IMR-90 (cell line): ENCODE results near the gene ESPL1. TPM values are rescaled to one million over a fixed set of nuclear protein-coding genes. Genes with fewer than 3 reads are reported as not detected.
A peak's percentile ranks its signal among the peaks of the same experiment; 100 is the strongest.

Experiments used
- ATAC-seq: fragments of 200-7000 bp; cut with Tn5 transposase; 2 replicates; pipeline ENCODE4 v1.9.1; 2020; ENCODE audit warnings: low read depth, mild to moderate bottlenecking, moderate library complexity
- BruUV-seq: library from RNA; stranded (reverse); fragments of 400-500 nt; replicated peaks from 2 replicates; lab custom pipeline; 2021; lab: Mats Ljungman, UMichigan
- CTCF ChIA-PET: fragments of 300-600 bp; formaldehyde crosslinking; extraction: SDS; loops from one replicate; lab custom pipeline; 2021; ENCODE audit warnings: antibody characterized with exemption; lab: Yijun Ruan, JAX
- POLR2A ChIA-PET: fragments of 300-600 bp; sonication (Branson Sonifier 250); formaldehyde crosslinking; loops from one replicate; lab custom pipeline; 2022; ENCODE audit warnings: antibody characterized with exemption; ENCODE audit not compliant: unreplicated experiment; lab: Charles Lee
- DNase-seq: peaks from one replicate; pipeline ENCODE4 v3.0.0; 2013
- H2AFZ ChIP-seq: replicated peaks from 2 replicates; pipeline ENCODE3; 2013; ENCODE audit warnings: low read length, mild to moderate bottlenecking; ENCODE audit not compliant: poor library complexity
- H2AK5ac ChIP-seq: 2 replicates; pipeline ENCODE4 v1.6.1; 2013; ENCODE audit warnings: low read depth, low read length, inconsistent platforms
- H2AK9ac ChIP-seq: replicated peaks from 2 replicates; pipeline ENCODE3; 2013; ENCODE audit warnings: mild to moderate bottlenecking, low read depth, low read length, moderate library complexity; ENCODE audit not compliant: poor library complexity
- H2BK120ac ChIP-seq: 2 replicates; pipeline ENCODE4 v1.6.1; 2013; ENCODE audit warnings: low read depth, low read length, inconsistent platforms
- H2BK15ac ChIP-seq: 3 replicates; pipeline ENCODE4 v1.6.1; 2013; ENCODE audit warnings: low read depth, low read length, inconsistent platforms
- H2BK20ac ChIP-seq: 2 replicates; pipeline ENCODE4 v1.6.1; 2013; ENCODE audit warnings: low read depth, mild to moderate bottlenecking, inconsistent platforms, low read length, moderate library complexity
- H2BK5ac ChIP-seq: 2 replicates; pipeline ENCODE4 v1.6.1; 2013; ENCODE audit warnings: mild to moderate bottlenecking, low read depth, low read length, inconsistent platforms; ENCODE audit not compliant: poor library complexity, severe bottlenecking
- H3K14ac ChIP-seq: replicated peaks from 2 replicates; pipeline ENCODE4 v1.6.1; 2013; ENCODE audit warnings: low read depth, low read length, inconsistent platforms
- H3K18ac ChIP-seq: 2 replicates; pipeline ENCODE4 v1.6.1; 2013; ENCODE audit warnings: low read depth, low read length, control low read depth
- H3K23ac ChIP-seq: 2 replicates; pipeline ENCODE4 v1.6.1; 2013; ENCODE audit warnings: low read depth, low read length, inconsistent platforms
- H3K27ac ChIP-seq: 2 replicates; pipeline ENCODE4 v1.5.1; 2013; ENCODE audit warnings: mild to moderate bottlenecking, control low read depth, low read length; ENCODE audit not compliant: insufficient read depth
- H3K27me3 ChIP-seq: 2 replicates; pipeline ENCODE4 v1.6.1; 2013; ENCODE audit warnings: low read length; ENCODE audit not compliant: control insufficient read depth, insufficient read depth
- H3K36me3 ChIP-seq: 2 replicates; pipeline ENCODE4 v1.6.1; 2013; ENCODE audit warnings: low read length, mixed read lengths; ENCODE audit not compliant: control insufficient read depth, insufficient read depth
- H3K4ac ChIP-seq: 2 replicates; pipeline ENCODE4 v1.6.1; 2013; ENCODE audit warnings: low read depth, low read length, inconsistent platforms
- H3K4me1 ChIP-seq: 2 replicates; pipeline ENCODE4 v1.6.1; 2013; ENCODE audit warnings: low read length, mixed read lengths; ENCODE audit not compliant: control insufficient read depth, insufficient read depth
- H3K4me2 ChIP-seq: 2 replicates; pipeline ENCODE4 v1.6.1; 2013; ENCODE audit warnings: low read depth, mild to moderate bottlenecking, control low read depth, low read length, moderate library complexity
- H3K4me3 ChIP-seq: 2 replicates; pipeline ENCODE4 v1.5.1; 2013; ENCODE audit warnings: low read depth, mild to moderate bottlenecking, control low read depth, low read length, moderate library complexity; ENCODE audit not compliant: insufficient read depth
- H3K56ac ChIP-seq: 2 replicates; pipeline ENCODE4 v1.6.1; 2013; ENCODE audit warnings: low read length, inconsistent platforms; ENCODE audit not compliant: insufficient read depth; ENCODE audit errors: extremely low read depth
- H3K79me1 ChIP-seq, 2 experiments: 2 replicates each; pipeline ENCODE4 v1.6.1; 2013; ENCODE audit warnings: low read length in 2 of 2, inconsistent platforms in 1 of 2, low read depth in 1 of 2
- H3K9ac ChIP-seq: 2 replicates; pipeline ENCODE4 v1.6.1; 2013; ENCODE audit warnings: low read depth, low read length, control low read depth
- H3K9me1 ChIP-seq: 2 replicates; pipeline ENCODE4 v1.6.1; 2013; ENCODE audit warnings: low read length, inconsistent platforms; ENCODE audit not compliant: insufficient read depth
- H3K9me3 ChIP-seq: 2 replicates; pipeline ENCODE4 v1.6.1; 2013; ENCODE audit warnings: low read length; ENCODE audit not compliant: control insufficient read depth, insufficient read depth
- H4K20me1 ChIP-seq: 2 replicates; pipeline ENCODE4 v1.6.1; 2013; ENCODE audit warnings: low read length, inconsistent platforms; ENCODE audit not compliant: insufficient read depth
- H4K5ac ChIP-seq: 2 replicates; pipeline ENCODE4 v1.6.1; 2013; ENCODE audit warnings: mild to moderate bottlenecking, low read depth, low read length, control low read depth
- H4K8ac ChIP-seq, 2 experiments: 2 replicates each; pipeline ENCODE4 v1.6.1; 2013; ENCODE audit warnings: low read depth in 2 of 2, low read length in 2 of 2, control low read depth in 1 of 2, inconsistent platforms in 1 of 2
- H4K91ac ChIP-seq: 2 replicates; pipeline ENCODE4 v1.6.1; 2013; ENCODE audit warnings: low read depth, low read length, inconsistent platforms; ENCODE audit not compliant: insufficient read depth
- BHLHE40 ChIP-seq: fragments of 150-350 bp; IDR thresholded peaks from 2 replicates; pipeline ENCODE4 v1.6.1; 2016; ENCODE audit warnings: mild to moderate bottlenecking, low read depth, low read length
- FOS ChIP-seq: fragments of 150-350 bp; IDR thresholded peaks from 2 replicates; pipeline ENCODE4 v1.6.1; 2016; ENCODE audit warnings: low read depth, low read length
- MAFK ChIP-seq: IDR thresholded peaks from 2 replicates; pipeline ENCODE4 v1.6.1; 2012; ENCODE audit warnings: low read depth, low read length, improper control_type of control experiment
- MAZ ChIP-seq: IDR thresholded peaks from 2 replicates; pipeline ENCODE4 v1.6.1; 2012; ENCODE audit warnings: low read depth, mild to moderate bottlenecking, low read length, improper control_type of control experiment, moderate library complexity, borderline replicate concordance
- MXI1 ChIP-seq: IDR thresholded peaks from 2 replicates; pipeline ENCODE4 v1.6.1; 2012; ENCODE audit warnings: low read depth, mild to moderate bottlenecking, low read length, moderate library complexity, borderline replicate concordance
- USF2 ChIP-seq: fragments of 150-350 bp; IDR thresholded peaks from 2 replicates; pipeline ENCODE4 v1.6.1; 2017; ENCODE audit warnings: mild to moderate bottlenecking, antibody characterized with exemption, low read length, low read depth
- WGBS, 2 experiments: methylation state at CpG; one replicate each; pipeline versions ENCODE4 v1.1.5 to v1.1.7; 2013; ENCODE audit warnings: missing lambda C conversion rate in 2 of 2; ENCODE audit not compliant: insufficient read length in 1 of 2; ENCODE audit errors: extremely low coverage in 2 of 2; 5-methylcytosine and 5-hydroxymethylcytosine counted together
- dilution Hi-C: fragments of 300-500 bp; cut with HindIII; formaldehyde crosslinking; loops from one replicate; pipeline ENCODE4 v1.14.3; 2018; ENCODE audit warnings: low sequenced_read_pairs; ENCODE audit not compliant: unreplicated experiment
- in situ Hi-C: fragments of 300-500 bp; cut with MboI; formaldehyde crosslinking; loops from 3 replicates; pipeline ENCODE4 v1.14.3; 2019; ENCODE audit warnings: low sequenced_read_pairs, inconsistent platforms, mixed read lengths
- intact Hi-C: fragments of 100-400 bp; cut with micrococcal nuclease; formaldehyde crosslinking; loops from 2 replicates; pipeline ENCODE4 v1.10.0; 2022
- polyA plus RNA-seq, 3 experiments: library from polyadenylated mRNA; depleted of rRNA; stranded (reverse); fragments of >200 nt; gene quantifications; 2 replicates each; pipeline ENCODE4 v1.2.3, GENCODE V29; 2012; ENCODE audit warnings: low replicate concordance in 1 of 3
- total RNA-seq: library from RNA; depleted of rRNA; stranded (reverse); fragments of >200 nt; gene quantifications from 2 replicates; pipeline ENCODE4 v1.2.3, GENCODE V29; 2012

ESPL1 gene
- total and polyA plus RNA-seq, 2 of the 4 experiments (the other 2 are of a cell fraction), result 6.5 to 9.2 TPM

GRCh38 chr12:53252349-53252916 lies 15.7 kb upstream of the ESPL1 start:
- Histone ChIP-seq H3K4me2 (peak overlapping the region; percentile 83), H4K5ac (peak overlapping the region; percentile 84), H3K27me3 (no peaks in the 10 kb centered on the region), H2AK9ac (peak overlapping the region; percentile 95), H2BK20ac (no peak overlapping the region), H4K8ac (peak overlapping the region; percentile 49 to 68), H3K9ac (peak overlapping the region; percentile 95), H3K36me3 (peaks cover 16% of the 10 kb centered on the region), H2BK5ac (peak overlapping the region; percentile 89), H3K27ac (peak overlapping the region; percentile 93), H2BK120ac (peak overlapping the region; percentile 1; the same call in 1 of the 2 replicates), H3K9me1 (peaks cover 19% of the 10 kb centered on the region), H3K4ac (peak overlapping the region; percentile 66), H2BK15ac (0 out of 3 replicates have a peak overlapping the region, but pooled peaks have one; percentile 3), H3K18ac (peak overlapping the region; percentile 39; the same call in 1 of the 2 replicates), H3K56ac (peak overlapping the region; percentile 35; the same call in 1 of the 2 replicates), H2AK5ac (peak overlapping the region; percentile 87), H3K4me3 (peak overlapping the region; percentile 85), H3K4me1 (peaks cover 11% of the 10 kb centered on the region), H3K9me3 (no peaks in the 10 kb centered on the region), H3K23ac (peak overlapping the region; percentile 44), H2AFZ (peak overlapping the region; percentile 96), H3K14ac (peak overlapping the region; percentile 94), H3K79me1 (peaks cover 27 to 39% of the 10 kb centered on the region in 2 experiments), H4K20me1 (no peaks in the 10 kb centered on the region; the same call in 1 of the 2 replicates), H4K91ac (peak overlapping the region; percentile 88)
- no TSS peak for BruUV-seq
- DNase-seq (no peak), ATAC-seq (peak; percentile 32)
- TF ChIP-seq FOS, result no peak
- no peak for TF ChIP-seq MAFK
- no peak for TF ChIP-seq BHLHE40
- no peak for TF ChIP-seq MAZ
- TF ChIP-seq USF2, result 0 out of 2 replicates have a peak, but pooled peaks have one; percentile 3
- TF ChIP-seq MXI1, result no peak; the same call in 1 of the 2 replicates
- in situ Hi-C loops, result no loop called here
- 33% methylated on average over 6 of the region's 19 CpGs; no CpG with 5 or more reads in 1 of the 2 experiments for WGBS, 2 experiments
- dilution Hi-C loops, result no loop called here
- ChIA-PET CTCF (interaction anchor here (1.3 kb wide), 1 partner anchor 39 kb away, joined by 4 read pairs; no protein-coding TSS in a partner anchor), POLR2A (no interaction called here)
- intact Hi-C loops, result loop anchor here (1.0 to 2.0 kb wide), 2 partner anchors 35 to 40 kb away; no protein-coding TSS in a partner anchor
